KMS-11 (cell line): ENCODE measurements around the gene TYMP.

Experiments
- H2AFZ ChIP-seq: fragments of 200-600 bp; sonication (generic); 2 replicates; pipeline ENCODE4 v1.6.1; 2016; ENCODE audit warnings: antibody characterized with exemption, mixed run types, low read depth
- H3K27ac ChIP-seq: fragments of 200-600 bp; sonication (generic); 2 replicates; pipeline ENCODE4 v1.6.1; 2016; ENCODE audit warnings: mild to moderate bottlenecking, mixed run types
- H3K27me3 ChIP-seq: fragments of 200-600 bp; sonication (generic); 2 replicates; pipeline ENCODE4 v1.6.1; 2017; ENCODE audit warnings: mild to moderate bottlenecking, low read depth, mixed run types, moderate library complexity; ENCODE audit not compliant: insufficient read depth
- H3K36me3 ChIP-seq: fragments of 200-600 bp; sonication (generic); 2 replicates; pipeline ENCODE4 v1.6.1; 2017; ENCODE audit warnings: mild to moderate bottlenecking, mixed run types; ENCODE audit not compliant: insufficient read depth
- H3K4me1 ChIP-seq: fragments of 200-600 bp; sonication (generic); 2 replicates; pipeline ENCODE4 v1.6.1; 2016; ENCODE audit warnings: mild to moderate bottlenecking, low read depth, mixed run types; ENCODE audit not compliant: poor library complexity, severe bottlenecking
- H3K4me2 ChIP-seq: fragments of 200-600 bp; sonication (generic); 2 replicates; pipeline ENCODE4 v1.7.0; 2016; ENCODE audit warnings: mild to moderate bottlenecking, mixed run types
- H3K4me3 ChIP-seq: fragments of 200-600 bp; sonication (generic); IDR thresholded peaks from 2 replicates; pipeline ENCODE4 v1.6.1; 2017; ENCODE audit warnings: low read depth, low read length, mixed read lengths; ENCODE audit not compliant: insufficient read depth
- H3K79me2 ChIP-seq: fragments of 200-600 bp; sonication (generic); 2 replicates; pipeline ENCODE4 v1.6.1; 2016; ENCODE audit warnings: low read depth, mixed run types; ENCODE audit not compliant: insufficient read depth
- H3K9ac ChIP-seq: fragments of 200-600 bp; sonication (generic); 2 replicates; pipeline ENCODE4 v1.6.1; 2016; ENCODE audit warnings: mild to moderate bottlenecking, mixed run types
- H4K20me1 ChIP-seq: fragments of 200-600 bp; sonication (generic); 2 replicates; pipeline ENCODE4 v1.6.1; 2016; ENCODE audit warnings: mild to moderate bottlenecking, mixed run types; ENCODE audit not compliant: insufficient read depth
- CTCF ChIP-seq: fragments of 200-600 bp; sonication (generic); conservative IDR thresholded peaks from 2 replicates; pipeline ENCODE4 v1.6.1; 2017; ENCODE audit warnings: low read depth, mild to moderate bottlenecking, antibody characterized with exemption, low read length, moderate library complexity, mixed read lengths

Gene TYMP

DNA sequence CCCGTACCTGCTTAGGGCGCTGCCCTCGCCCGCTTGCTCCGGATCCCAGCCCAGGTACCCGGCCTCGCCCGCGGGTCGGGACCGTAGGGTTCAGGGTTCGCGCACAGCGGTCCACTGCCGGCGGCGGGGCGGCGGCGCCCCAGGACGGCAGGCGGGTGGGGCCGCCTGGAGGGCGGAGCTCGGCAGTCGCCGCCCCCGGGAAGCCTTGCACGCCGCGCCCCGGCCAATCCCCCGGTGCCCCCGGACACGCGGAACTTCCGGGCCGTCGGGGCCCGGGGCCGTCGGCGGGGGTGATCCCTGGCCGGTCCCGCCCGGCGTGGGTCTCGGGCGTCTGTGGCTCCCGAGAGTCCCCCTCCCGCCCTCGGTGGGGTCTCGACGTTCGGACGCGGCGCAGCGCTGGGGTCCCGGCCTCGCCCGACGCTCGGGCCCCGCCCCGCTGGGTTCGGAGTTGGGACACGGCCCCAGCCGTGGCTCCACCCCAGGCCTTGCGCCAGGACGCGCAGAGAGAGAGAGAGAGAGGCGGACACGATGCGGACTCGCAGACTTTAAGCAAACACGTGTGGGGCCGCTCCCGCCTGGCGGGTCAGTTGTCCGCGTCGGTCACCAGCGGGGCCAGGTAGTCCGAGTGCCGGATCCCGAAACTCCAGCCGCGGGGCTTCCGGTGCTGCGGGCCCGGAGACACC, at the start of gene TYMP:
TSS of gene TYMP (minus strand) at position 116 of the 683 bp plus-strand sequence. CDS start 303 bp downstream, outside the sequence.
- peaks cover 13% of the 10 kb centered on the region for H3K4me1 ChIP-seq
- no peak within 1 kb of the TSS for H2AFZ ChIP-seq
- H3K4me3 ChIP-seq = no peak within 1 kb of the TSS
- H3K27ac ChIP-seq = peak within 1 kb of the TSS; percentile 91
- no peaks in the 10 kb centered on the region for H3K36me3 ChIP-seq
- no peak for TF ChIP-seq CTCF
- no peaks in the 10 kb centered on the region for H3K27me3 ChIP-seq
- H3K9ac ChIP-seq = peak within 1 kb of the TSS; percentile 93
- H3K79me2 ChIP-seq = no peaks in the 10 kb centered on the region
- H3K4me2 ChIP-seq = peak within 1 kb of the TSS; percentile 54; the same call in 1 of the 2 replicates
- H4K20me1 ChIP-seq = no peaks in the 10 kb centered on the region

DNA sequence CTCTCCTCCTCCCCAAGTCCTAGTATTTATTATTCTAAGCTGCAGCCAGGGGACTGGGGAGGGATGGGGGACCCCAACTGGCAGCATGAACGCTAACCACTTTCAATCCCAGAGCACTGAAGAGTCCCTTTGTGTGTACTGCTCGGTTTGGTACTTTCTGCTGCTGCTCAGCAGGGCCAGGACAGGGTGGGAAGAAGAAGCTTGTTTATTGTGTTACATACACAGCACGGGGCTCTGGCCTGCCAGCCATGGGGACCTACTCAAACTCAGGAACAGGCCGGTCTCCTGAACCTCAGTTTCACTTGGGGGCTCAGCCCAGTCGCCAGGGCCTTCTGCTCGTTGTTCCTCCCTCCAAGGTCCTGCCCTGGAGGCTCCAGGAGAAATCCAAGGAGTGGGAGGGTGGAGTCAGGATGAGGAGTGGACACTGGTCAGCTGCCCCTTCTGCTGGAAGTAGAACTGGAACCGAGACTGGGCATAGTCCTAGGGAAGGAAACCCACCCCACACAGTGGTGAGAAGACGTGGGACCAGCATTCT, 49.0 kb upstream of the TYMP start:
- Histone ChIP-seq H3K27me3 (no peaks in the 10 kb centered on the region), H4K20me1 (no peaks in the 10 kb centered on the region), H2AFZ (no peak overlapping the region), H3K4me3 (no peak overlapping the region), H3K27ac (no peak overlapping the region), H3K36me3 (no peaks in the 10 kb centered on the region), H3K79me2 (no peaks in the 10 kb centered on the region), H3K4me2 (no peak overlapping the region), H3K9ac (no peak overlapping the region), H3K4me1 (peaks cover 4% of the 10 kb centered on the region)
- TF ChIP-seq CTCF = no peak

DNA sequence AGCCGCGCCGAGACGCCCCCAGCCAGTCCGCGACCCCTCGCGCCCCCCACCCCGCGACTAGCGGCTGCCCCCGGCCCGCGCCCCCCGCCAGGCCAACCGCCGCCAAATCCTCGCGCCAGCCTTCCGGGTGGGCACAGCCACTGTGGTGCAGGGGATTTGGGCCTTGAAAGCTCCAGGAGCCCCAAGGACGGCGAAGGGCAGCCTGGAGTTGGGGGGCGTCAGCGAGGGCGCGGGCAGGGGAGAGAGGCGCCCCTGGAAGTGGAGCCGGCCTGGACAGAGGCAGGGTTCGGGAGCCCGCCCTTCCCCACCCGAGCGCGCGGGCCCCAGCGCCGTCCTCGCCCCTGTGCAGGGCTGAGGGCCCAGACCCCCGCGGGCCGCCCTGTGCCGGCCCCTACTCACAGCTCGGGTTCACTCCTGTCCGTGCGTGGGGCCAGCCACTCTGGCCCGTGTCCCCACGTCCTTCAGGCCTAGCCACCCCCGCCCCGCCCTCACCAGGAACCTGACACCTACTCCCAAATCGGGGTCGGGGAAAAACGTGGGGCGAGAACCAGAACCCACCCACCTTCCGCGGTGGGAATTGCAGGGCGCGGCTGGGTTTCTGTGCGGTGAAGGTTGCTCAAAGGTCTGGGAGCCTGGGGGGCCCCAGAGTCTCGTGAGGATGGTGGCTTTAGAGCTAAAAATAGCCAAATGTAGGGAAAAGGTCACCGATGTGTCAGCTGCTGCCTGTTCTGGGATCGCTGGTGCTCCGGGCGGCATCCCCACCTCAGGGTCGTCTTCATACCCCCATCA, 48.4 kb upstream of the TYMP start, which contains the start of gene CPT1B:
TSS of gene CPT1B (minus strand) at position 441 of the 789 bp plus-strand sequence. CDS start 512 bp downstream, outside the sequence.
- no peak within 1 kb of the TSS for H3K27ac ChIP-seq
- H3K4me3 ChIP-seq = no peak within 1 kb of the TSS
- H3K79me2 ChIP-seq = no peaks in the 10 kb centered on the region
- no peak within 1 kb of the TSS for H3K9ac ChIP-seq
- TF ChIP-seq CTCF = no peak
- no peak within 1 kb of the TSS for H2AFZ ChIP-seq
- no peaks in the 10 kb centered on the region for H4K20me1 ChIP-seq
- no peak within 1 kb of the TSS for H3K4me2 ChIP-seq
- H3K27me3 ChIP-seq = no peaks in the 10 kb centered on the region
- H3K4me1 ChIP-seq = peaks cover 4% of the 10 kb centered on the region
- H3K36me3 ChIP-seq = no peaks in the 10 kb centered on the region

DNA sequence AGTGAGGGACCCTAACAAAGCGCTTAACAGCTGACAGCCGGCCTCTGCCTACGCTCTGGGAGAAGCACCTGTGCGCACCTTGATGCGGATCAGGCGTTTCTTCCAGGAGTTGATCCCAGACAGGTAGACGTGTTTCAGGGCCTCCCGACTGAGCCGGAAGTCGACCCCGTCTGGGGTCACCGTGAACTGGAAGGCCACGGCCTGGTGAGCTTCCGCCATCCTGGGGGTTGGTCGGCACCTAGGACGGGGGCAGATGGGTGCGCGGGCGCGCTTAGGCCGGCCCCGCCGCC, 47.8 kb upstream of the TYMP start:
- no peak overlapping the region for H3K4me2 ChIP-seq
- H3K36me3 ChIP-seq = no peaks in the 10 kb centered on the region
- no peak overlapping the region for H3K27ac ChIP-seq
- TF ChIP-seq CTCF = no peak
- peaks cover 4% of the 10 kb centered on the region for H3K4me1 ChIP-seq
- no peaks in the 10 kb centered on the region for H3K79me2 ChIP-seq
- H3K27me3 ChIP-seq = no peaks in the 10 kb centered on the region
- no peak overlapping the region for H3K9ac ChIP-seq
- no peak overlapping the region for H3K4me3 ChIP-seq
- no peak overlapping the region for H2AFZ ChIP-seq
- H4K20me1 ChIP-seq = no peaks in the 10 kb centered on the region
